CD4-positive, alpha-beta T cell (primary cell): Measurements from ENCODE around the gene ELFN2. TPM values are rescaled to one million over a fixed set of nuclear protein-coding genes. Genes with fewer than 3 reads are reported as not detected.

Source experiments
- ATAC-seq: fragments of 200-7000 bp; cut with Tn5 transposase; one replicate; pipeline ENCODE4 v1.10.0; 2022; ENCODE audit warnings: mild to moderate bottlenecking; ENCODE audit not compliant: poor library complexity
- CTCF ChIA-PET: fragments of 350-600 bp; sonication (Branson Sonifier 250); formaldehyde crosslinking; loops from one replicate; lab custom pipeline; 2021; ENCODE audit warnings: antibody characterized with exemption, inconsistent platforms; lab: Charles Lee
- POLR2A ChIA-PET: fragments of 350-600 bp; sonication (Branson Sonifier 250); formaldehyde crosslinking; loops from one replicate; lab custom pipeline; 2021; ENCODE audit warnings: antibody characterized with exemption, inconsistent platforms; lab: Charles Lee
- DNase-seq, 14 experiments: peaks; one replicate each; pipeline ENCODE4 v3.0.0-alpha.2; 2013 to 2020; ENCODE audit warnings: mixed read lengths in 2 of 14
- H3K27ac ChIP-seq, 2 donors: one replicate each; pipeline versions ENCODE4 v1.5.1 to v1.7.0; 2013; ENCODE audit warnings: low read length in 2 of 2, low read depth in 1 of 2, mild to moderate bottlenecking in 1 of 2
- H3K27me3 ChIP-seq, 2 experiments: 1 replicate in 1 of 2; 2 replicates in 1 of 2; pipeline versions ENCODE4 v1.6.1 to v1.7.0; 2013; ENCODE audit warnings: low read length in 2 of 2, control low read depth in 1 of 2, mild to moderate bottlenecking in 1 of 2, moderate library complexity in 1 of 2; ENCODE audit not compliant: insufficient read depth in 2 of 2, control insufficient read depth in 1 of 2
- H3K36me3 ChIP-seq: one replicate; pipeline ENCODE4 v1.6.1; 2013; ENCODE audit warnings: low read length, control low read depth; ENCODE audit not compliant: insufficient read depth
- H3K4me1 ChIP-seq: one replicate; pipeline ENCODE4 v1.6.1; 2013; ENCODE audit warnings: low read length, control low read depth; ENCODE audit not compliant: insufficient read depth
- H3K4me3 ChIP-seq: one replicate; pipeline ENCODE4 v1.5.1; 2013; ENCODE audit warnings: mild to moderate bottlenecking, low read length, moderate library complexity
- H3K9me3 ChIP-seq, 2 experiments: 1 replicate in 1 of 2; 2 replicates in 1 of 2; pipeline versions ENCODE4 v1.6.1 to v1.7.0; 2013; ENCODE audit warnings: low read length in 2 of 2, mild to moderate bottlenecking in 2 of 2, control low read depth in 1 of 2, moderate library complexity in 1 of 2; ENCODE audit not compliant: control insufficient read depth in 1 of 2, insufficient read depth in 1 of 2
- H3K27ac Mint-ChIP-seq: one replicate; pipeline ENCODE4 v1.8.0; 2020; ENCODE audit warnings: mixed read lengths
- H3K27me3 Mint-ChIP-seq: one replicate; pipeline ENCODE4 v1.8.0; 2021; ENCODE audit warnings: mixed read lengths
- H3K36me3 Mint-ChIP-seq: one replicate; pipeline ENCODE4 v1.8.0; 2021; ENCODE audit warnings: low read depth, mixed read lengths
- H3K4me1 Mint-ChIP-seq: one replicate; pipeline ENCODE4 v1.8.0; 2021; ENCODE audit warnings: low read depth, mixed read lengths
- H3K4me3 Mint-ChIP-seq: one replicate; pipeline ENCODE4 v1.8.0; 2020; ENCODE audit warnings: mild to moderate bottlenecking, mixed read lengths
- H3K9me3 Mint-ChIP-seq: one replicate; pipeline ENCODE4 v1.8.0; 2020; ENCODE audit warnings: mixed read lengths
- intact Hi-C, 2 experiments: fragments of 100-400 bp; cut with DNase I in 1 of 2; cut with micrococcal nuclease in 1 of 2; formaldehyde crosslinking; loops; one replicate each; pipeline versions ENCODE4 v1.15.1 to v1.9.0; 2023 to 2025; cut with DNase I, micrococcal nuclease
- total RNA-seq, 174 experiments: library from RNA in 2 of 174; stranded (reverse) in 2 of 174; gene quantifications; one replicate each; pipeline ENCODE4 v1.2.3 and lab custom pipeline; 2021 to 2026
- TF ChIP-seq, protein P1 (sequence below): fragments of 200-600 bp; IDR thresholded peaks from one replicate; pipeline ENCODE4 v1.8.0; 2022; ENCODE audit warnings: antibody characterized with exemption, mild to moderate bottlenecking

Gene ELFN2
- total RNA-seq, 2 experiments from 2014 or later = 0.05 to 0.20 TPM

DNA sequence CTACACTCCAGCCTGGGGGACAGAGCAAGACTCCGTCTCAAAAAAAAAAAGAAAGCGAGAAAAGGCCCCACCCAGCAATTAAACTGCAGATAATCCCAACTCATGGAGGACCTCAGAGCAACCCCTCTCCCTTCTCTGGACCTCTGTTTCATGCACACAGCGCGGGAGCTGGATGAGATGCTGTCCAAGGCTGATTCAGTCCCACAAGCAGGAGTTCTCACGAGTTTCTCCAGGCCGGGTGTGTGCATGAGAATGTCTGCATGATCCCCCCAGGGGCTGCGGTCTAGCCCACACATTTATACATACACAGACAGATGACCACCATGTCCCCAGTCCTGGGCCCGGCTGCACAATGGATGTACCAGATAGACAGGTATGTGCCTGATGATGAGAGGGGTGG, 19.4 kb downstream of the ELFN2 start:
- Mint-ChIP-seq H3K9me3 (no peaks in the 10 kb centered on the region), H3K27ac (no peak overlapping the region), H3K4me1 (no peaks in the 10 kb centered on the region), H3K27me3 (peaks cover 4% of the 10 kb centered on the region), H3K36me3 (no peaks in the 10 kb centered on the region), H3K4me3 (no peak overlapping the region)
- ChIA-PET POLR2A (interaction anchor here (0.6 kb wide), 1 partner anchor 69 kb away, joined by 4 read pairs; no protein-coding TSS in a partner anchor), CTCF (no interaction called here)
- intact Hi-C loops = no loop called here
- ATAC-seq (no peak), DNase-seq (no peak)
- TF ChIP-seq, protein P1, sequence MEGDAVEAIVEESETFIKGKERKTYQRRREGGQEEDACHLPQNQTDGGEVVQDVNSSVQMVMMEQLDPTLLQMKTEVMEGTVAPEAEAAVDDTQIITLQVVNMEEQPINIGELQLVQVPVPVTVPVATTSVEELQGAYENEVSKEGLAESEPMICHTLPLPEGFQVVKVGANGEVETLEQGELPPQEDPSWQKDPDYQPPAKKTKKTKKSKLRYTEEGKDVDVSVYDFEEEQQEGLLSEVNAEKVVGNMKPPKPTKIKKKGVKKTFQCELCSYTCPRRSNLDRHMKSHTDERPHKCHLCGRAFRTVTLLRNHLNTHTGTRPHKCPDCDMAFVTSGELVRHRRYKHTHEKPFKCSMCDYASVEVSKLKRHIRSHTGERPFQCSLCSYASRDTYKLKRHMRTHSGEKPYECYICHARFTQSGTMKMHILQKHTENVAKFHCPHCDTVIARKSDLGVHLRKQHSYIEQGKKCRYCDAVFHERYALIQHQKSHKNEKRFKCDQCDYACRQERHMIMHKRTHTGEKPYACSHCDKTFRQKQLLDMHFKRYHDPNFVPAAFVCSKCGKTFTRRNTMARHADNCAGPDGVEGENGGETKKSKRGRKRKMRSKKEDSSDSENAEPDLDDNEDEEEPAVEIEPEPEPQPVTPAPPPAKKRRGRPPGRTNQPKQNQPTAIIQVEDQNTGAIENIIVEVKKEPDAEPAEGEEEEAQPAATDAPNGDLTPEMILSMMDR = no peak
- H3K27ac ChIP-seq = no peak overlapping the region
- H3K9me3 ChIP-seq = no peaks in the 10 kb centered on the region
- no peaks in the 10 kb centered on the region for H3K27me3 ChIP-seq
- no peaks in the 10 kb centered on the region for H3K36me3 ChIP-seq
- H3K4me1 ChIP-seq = peaks cover 11% of the 10 kb centered on the region
- no peak overlapping the region for H3K4me3 ChIP-seq

DNA sequence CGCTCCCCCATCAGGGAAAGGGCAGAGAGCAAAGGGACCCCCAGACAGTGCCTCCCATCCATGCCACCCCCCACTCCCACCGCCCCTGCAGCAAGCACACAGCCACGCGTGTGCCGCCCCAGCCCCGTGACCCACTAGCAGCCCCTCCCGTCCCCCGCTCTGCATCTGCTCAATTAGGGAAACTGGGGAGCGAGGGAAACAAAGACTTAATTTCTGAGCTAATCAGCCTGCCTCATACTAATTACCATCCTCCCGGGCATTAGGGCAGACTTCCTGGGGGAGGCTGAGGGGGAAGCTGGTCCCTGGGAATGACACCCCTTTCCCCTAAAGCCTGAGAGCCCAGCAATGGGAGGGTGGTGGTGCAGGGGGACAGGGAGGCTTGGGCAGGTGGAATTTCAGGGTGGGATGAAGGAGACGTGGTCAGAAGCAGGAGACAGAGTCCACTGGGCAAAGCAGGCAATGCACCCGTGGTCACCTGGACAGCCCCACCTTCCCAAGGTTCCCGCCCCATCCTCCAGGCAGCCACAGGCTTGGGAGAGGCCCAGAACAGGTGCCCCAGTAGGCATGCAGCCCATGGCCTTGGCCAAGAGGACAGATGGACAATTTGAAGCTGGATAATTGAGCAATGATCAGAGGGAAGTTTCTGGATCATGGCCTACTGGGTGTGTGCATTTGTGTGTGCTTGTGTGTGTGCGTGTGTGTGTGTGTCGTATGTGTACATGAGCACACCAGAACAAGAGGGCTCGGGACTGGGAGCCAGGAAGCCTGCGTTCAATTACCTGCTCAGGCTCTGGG, 20.6 kb downstream of the ELFN2 start:
- TF ChIP-seq, protein P1 = no peak
- CTCF ChIA-PET = no interaction called here
- Histone ChIP-seq H3K27ac (no peak overlapping the region), H3K27me3 (no peaks in the 10 kb centered on the region), H3K4me3 (no peak overlapping the region), H3K9me3 (no peaks in the 10 kb centered on the region), H3K36me3 (no peaks in the 10 kb centered on the region), H3K4me1 (peaks cover 7% of the 10 kb centered on the region)
- H3K4me3 Mint-ChIP-seq = no peak overlapping the region
- intact Hi-C loops = no loop called here
- ATAC-seq (no peak), DNase-seq (no peak)
- no peaks in the 10 kb centered on the region for H3K4me1 Mint-ChIP-seq
- H3K36me3 Mint-ChIP-seq = no peaks in the 10 kb centered on the region
- POLR2A ChIA-PET = no interaction called here
- no peaks in the 10 kb centered on the region for H3K9me3 Mint-ChIP-seq
- H3K27ac Mint-ChIP-seq = no peak overlapping the region
- H3K27me3 Mint-ChIP-seq = peaks cover 4% of the 10 kb centered on the region

DNA sequence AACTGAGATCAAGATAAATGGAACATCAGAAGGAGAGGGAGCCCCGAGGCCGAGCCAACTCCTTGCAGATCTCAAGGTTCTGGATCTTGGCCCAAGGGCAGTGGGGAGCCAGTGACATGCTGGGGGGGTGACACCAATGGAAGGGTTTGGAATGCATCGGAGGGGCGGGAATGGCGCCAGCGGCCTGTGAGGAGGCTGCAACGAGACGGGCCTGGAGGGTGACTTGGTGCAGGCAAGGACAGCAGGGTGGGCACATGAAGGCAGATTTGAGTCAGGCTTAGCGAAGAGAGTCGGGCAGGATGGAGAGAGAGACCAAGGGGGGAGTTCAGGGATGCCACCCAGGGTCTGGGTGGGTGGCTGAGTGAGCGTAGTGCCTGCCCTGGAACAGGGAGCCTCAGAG, 23.2 kb downstream of the ELFN2 start:
- no peak for ATAC-seq
- no peaks in the 10 kb centered on the region for H3K27me3 Mint-ChIP-seq
- ChIA-PET POLR2A (no interaction called here), CTCF (no interaction called here)
- Histone ChIP-seq H3K27ac (no peak overlapping the region), H3K36me3 (no peaks in the 10 kb centered on the region), H3K4me1 (no peaks in the 10 kb centered on the region), H3K9me3 (no peaks in the 10 kb centered on the region), H3K27me3 (no peaks in the 10 kb centered on the region), H3K4me3 (no peak overlapping the region)
- no peaks in the 10 kb centered on the region for H3K36me3 Mint-ChIP-seq
- H3K9me3 Mint-ChIP-seq = no peaks in the 10 kb centered on the region
- intact Hi-C loops = no loop called here
- no peaks in the 10 kb centered on the region for H3K4me1 Mint-ChIP-seq
- no peak overlapping the region for H3K27ac Mint-ChIP-seq
- TF ChIP-seq, protein P1 = no peak
- no peak overlapping the region for H3K4me3 Mint-ChIP-seq
- DNase-seq = no peak
